Peyer's patch (tissue), 4 donors: Measurements from ENCODE around the gene ZNF521.

Experiments
- CTCF ChIP-seq, 6 experiments: fragments of 450-650 bp in 4 of 6; fragments of 200-600 bp in 2 of 6; sonication (generic) in 1 of 6; IDR thresholded peaks; one replicate each; pipeline ENCODE4 v1.5.1; 2017 to 2019; ENCODE audit warnings: antibody characterized with exemption in 6 of 6, mild to moderate bottlenecking in 3 of 6, moderate library complexity in 1 of 6
- POLR2A ChIP-seq, 2 donors: fragments of 450-650 bp; IDR thresholded peaks; one replicate each; pipeline ENCODE4 v1.5.1; 2017; ENCODE audit warnings: antibody characterized with exemption in 2 of 2, mild to moderate bottlenecking in 2 of 2, moderate library complexity in 2 of 2

DNA sequence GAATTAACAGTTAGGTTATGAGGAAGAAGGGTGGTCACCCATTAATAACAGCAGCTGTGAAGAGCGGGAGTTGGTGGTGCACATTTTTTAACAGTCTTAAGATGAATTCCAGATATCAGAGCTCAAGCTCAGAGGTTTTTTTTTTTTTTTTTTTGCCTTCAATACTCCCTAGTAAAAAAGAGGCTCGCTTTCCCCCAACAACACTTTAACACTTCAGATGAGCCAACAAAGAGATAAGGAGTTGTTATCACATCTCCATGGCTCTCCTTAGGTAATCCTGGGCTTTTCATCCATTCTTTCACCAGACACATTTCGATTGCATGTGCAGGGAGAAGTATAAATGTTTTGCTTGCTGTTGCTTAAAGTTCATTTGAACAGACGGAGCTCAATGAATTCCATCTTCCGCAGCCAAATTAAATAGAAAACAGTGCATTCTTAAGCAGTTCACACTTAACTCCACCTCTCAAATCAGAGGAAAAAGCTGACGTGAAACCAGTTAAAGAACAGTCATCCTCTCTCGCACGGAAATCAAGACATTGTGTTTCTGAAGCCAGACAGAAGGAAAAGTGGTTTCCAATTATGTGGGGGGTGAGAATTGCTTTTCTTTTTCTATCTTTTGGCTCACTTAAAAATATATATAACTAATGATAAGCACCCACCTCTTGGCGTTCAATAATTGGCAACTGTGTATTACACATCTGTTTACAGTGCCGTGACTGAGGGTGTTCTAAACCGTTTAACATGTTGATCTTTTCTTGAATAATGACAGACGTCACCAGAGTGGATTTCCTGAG, 118.2 kb downstream of the ZNF521 start:
- no peak for TF ChIP-seq POLR2A (IDR thresholded peaks at IDR 0.05)
- TF ChIP-seq CTCF (IDR thresholded peaks at IDR 0.05) = no peak
